T47D (cell line): Measurements from ENCODE around the gene ACSS1.

ENCODE experiments used
- DNase-seq, 2 experiments: peaks; one replicate each; pipeline versions ENCODE4 v3.0.0 to v3.0.0-alpha.2; 2011 to 2012; ENCODE audit warnings: low read depth in 1 of 2, low spot score in 1 of 2
- JUND ChIP-seq: IDR thresholded peaks from 2 replicates; pipeline ENCODE4 v1.6.1; 2012; ENCODE audit warnings: low read depth
- in situ Hi-C: cut with HindIII; loops from 2 replicates; pipeline ENCODE4 v1.10.0; 2016; ENCODE audit warnings: low sequenced_read_pairs, low pct_unique_long_range_greater_than_20kb

ACSS1 gene

DNA sequence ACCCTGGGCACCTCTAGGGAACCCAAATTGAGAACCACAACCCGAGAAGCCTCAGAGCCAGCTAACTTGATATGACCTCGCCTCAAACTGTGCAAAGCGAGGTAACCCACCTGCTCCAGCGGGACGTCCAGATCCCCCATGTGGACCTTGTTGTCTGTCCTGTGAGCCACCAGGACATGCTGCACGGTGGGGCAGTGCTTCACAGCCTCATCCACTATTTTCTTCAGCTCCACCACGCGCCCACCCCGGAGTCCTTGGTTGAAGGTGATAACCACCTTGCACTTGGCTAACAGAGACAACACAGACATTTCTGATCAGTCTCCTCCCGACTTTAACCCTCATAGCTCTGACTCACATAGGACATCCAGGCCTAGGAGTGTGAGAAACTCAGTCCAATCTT lies 34.6 kb downstream of the ACSS1 start:
- no peak for TF ChIP-seq JUND
- in situ Hi-C loops: no loop called here
- DNase-seq: no peak

DNA sequence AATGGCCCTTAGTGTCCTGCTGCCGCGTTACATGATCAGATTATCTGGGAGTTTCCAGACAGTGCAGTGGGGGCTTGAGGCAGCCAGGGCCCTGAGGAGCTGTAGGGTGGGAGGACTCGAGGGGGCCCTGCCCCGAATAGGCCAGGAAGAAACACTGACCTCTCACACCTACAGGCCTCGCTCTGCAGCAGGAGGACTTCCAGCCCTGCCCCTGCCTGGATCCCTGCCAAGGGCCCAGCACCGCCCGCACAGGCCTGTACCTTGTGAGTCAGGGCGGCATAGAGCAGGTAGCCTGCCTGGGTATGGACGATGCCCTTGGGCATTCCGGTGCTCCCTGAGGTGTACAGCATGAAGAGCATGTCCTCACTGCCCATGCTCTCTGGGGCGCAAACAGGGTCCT lies 35.3 kb downstream of the ACSS1 start:
- DNase-seq: no peak
- in situ Hi-C loops: no loop called here
- no peak for TF ChIP-seq JUND

DNA sequence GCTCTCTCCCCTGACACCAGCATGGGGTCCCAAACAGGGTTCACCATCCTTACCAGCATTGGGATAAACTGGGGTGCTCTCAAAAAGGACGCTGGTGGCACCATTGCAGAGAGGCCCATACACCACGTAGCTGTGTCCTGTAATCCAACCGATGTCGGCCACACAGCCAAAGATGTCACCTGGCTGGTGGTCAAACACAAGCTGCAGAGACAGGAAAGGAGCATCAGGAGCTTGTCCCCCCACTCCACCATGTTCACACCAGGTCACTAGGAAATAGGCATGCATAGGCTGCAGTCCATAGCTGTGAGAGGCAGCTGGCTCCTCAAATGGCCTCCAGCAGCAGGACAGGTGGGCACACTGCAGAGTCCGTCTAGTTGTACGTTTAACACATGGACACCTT lies 36.6 kb downstream of the ACSS1 start:
- no peak for DNase-seq
- no peak for TF ChIP-seq JUND
- in situ Hi-C loops: no loop called here

DNA sequence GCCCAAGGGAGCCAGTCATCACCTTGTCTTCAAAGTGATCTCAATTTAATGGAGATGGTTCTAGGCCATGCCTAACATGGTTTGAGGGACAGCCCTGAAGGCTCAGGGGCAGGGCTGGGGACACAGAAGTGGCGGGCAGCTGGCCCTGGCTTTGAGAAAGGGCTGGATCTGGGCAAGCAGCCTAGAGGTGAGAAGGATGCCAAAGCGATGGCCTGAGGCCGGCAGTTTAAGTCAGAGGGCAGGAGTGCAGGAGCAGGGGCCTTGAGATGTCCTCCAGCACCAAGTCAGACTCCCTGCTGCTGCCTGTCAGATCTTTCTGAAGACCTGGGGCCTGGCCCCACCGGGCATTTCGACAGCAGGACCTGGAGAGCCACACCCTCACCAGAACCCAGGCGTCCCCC lies 37.0 kb downstream of the ACSS1 start:
- in situ Hi-C loops: no loop called here
- no peak for DNase-seq
- TF ChIP-seq JUND: no peak

DNA sequence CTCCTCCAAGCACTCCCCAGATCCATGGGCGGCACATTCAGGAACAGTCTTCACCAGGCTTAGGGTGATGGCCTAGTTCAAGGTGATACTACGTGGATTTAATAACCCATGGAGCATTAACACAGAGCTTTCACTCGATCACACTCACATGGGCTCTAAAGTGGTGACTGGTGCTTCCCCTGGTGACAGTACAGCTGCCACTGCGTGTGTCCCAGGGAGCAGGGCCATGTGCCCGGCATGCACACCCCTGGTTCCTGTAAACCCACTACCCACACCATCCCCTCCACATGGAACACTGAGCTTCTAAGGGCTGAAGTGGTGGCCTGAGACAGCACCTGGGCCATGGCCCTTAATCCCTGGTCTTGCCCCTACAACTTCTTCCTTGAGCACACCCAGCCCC lies 37.6 kb downstream of the ACSS1 start:
- DNase-seq: no peak
- in situ Hi-C loops: no loop called here
- no peak for TF ChIP-seq JUND

DNA sequence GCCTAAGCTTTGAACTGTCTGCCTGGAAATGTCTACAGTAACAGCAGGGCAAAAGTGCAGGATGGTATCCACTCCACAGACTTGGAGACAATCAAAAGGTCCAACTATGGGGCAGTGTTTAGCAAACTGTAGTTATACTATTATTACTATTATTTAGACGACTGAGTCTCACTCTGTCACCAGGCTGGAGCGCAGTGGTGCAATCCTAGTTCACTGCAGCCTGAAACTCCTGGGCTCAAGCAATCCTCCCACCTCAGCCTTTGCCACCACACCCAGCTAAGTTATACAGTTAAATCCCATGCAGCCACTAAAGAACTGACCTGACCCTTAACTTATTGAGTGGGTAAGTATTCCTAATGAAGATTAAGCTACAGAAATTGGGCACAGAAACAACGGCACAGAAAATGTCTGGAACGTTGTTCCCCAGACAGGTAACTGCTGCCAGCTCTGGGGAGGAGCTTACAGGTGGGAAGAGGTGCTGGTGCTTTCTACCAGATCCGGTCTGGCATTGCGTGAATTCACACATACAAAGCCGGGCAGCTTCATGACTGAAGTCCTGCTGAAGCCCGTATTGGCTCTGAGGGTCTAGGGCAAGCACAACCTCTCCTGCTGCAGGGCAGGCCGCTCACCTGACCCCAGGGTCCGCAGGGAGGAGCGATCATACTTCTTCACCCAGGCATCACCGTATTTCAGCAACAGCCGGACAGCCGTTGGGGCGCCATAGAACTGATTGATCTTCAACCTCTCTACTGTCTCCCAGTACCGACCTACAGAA lies 38.4 kb downstream of the ACSS1 start:
- in situ Hi-C loops: no loop called here
- no peak for TF ChIP-seq JUND
- no peak for DNase-seq

DNA sequence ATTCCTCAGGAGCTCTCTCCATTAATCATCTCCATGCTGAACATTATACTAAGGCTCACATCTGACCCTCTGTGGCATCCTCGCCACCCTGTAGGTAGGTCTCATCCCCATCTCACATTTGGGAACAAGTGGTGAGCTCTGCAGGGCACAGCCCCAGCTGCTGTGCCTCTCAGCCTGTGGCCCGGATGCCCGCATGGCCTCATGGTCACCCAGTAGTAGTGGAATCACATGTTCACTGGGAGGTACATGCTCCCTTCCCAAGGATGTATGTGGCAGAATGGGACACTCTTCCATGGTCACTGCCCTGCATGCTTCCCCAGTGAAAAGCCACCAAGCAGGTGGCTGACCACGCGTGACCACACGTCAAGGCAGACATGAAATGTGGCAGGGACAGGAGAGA lies 39.1 kb downstream of the ACSS1 start:
- in situ Hi-C loops: no loop called here
- no peak for DNase-seq
- TF ChIP-seq JUND: no peak

DNA sequence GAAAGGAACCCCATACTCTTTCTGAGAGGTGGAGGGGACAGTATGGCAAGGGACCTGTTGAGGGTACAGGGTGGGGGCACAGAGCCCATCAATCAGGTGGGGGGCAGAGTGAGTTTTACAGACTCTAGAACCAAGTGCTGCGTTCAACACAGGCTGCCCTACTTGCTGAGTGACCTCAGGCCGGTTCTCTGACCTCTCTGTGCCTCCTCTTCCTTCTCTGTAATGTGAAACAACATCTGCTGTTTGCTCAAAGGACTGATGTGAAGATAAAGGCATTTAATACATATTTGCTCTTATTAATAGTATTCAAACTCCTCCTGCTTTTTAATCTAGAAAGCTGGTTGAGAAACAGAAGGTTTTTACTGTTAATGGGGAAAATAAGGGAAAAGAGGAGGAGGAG lies 39.5 kb downstream of the ACSS1 start:
- in situ Hi-C loops: no loop called here
- TF ChIP-seq JUND: no peak
- DNase-seq: peak in 1 of 2 experiments; percentile 58

DNA sequence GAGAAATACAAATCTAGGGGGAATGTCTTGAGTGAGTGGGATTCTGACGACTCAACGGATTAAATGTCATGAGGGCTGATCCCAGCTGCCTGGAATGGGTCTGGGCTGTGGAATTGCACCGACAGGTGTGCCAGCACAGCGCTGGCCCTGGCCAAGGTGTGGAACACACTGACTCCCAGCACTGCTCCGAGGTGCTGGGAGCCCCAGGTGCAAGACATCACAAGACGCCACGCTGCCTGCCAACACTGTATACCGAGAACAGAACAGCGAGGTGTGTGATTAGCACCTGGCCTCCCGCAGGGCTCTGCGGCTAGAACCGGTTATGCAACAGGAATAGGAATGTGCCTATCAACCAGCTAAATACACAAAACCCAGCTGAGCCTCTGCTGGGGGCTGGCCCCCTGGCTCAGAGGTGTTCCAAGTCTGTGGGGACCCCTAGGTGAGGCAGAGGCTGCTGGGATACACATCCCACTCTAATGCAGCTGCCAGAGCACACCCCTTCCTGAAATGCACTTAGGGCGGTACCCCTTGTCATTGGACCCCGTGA lies 40.6 kb downstream of the ACSS1 start:
- DNase-seq: peak; percentile 50 to 92
- no peak for TF ChIP-seq JUND
- in situ Hi-C loops: no loop called here

DNA sequence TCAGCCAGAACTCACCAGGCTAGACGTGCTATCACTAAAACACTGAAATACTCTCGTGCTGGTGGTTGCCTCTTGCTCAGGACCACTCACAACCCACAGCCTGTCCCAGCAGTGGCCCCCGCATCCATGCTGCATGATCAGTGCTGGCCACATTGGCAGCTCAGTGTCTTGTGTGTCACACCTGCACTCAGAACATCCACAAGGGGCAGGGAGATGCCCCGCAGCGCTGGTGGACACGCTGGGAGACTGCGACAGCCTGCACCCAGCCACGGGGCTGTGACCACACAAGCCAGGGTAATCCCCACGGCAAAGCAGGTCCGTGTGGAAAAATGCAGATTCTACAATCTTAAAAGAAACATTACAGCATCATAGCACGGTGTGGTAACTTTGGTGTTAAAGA lies 41.5 kb downstream of the ACSS1 start:
- no peak for TF ChIP-seq JUND
- in situ Hi-C loops: no loop called here
- DNase-seq: no peak

DNA sequence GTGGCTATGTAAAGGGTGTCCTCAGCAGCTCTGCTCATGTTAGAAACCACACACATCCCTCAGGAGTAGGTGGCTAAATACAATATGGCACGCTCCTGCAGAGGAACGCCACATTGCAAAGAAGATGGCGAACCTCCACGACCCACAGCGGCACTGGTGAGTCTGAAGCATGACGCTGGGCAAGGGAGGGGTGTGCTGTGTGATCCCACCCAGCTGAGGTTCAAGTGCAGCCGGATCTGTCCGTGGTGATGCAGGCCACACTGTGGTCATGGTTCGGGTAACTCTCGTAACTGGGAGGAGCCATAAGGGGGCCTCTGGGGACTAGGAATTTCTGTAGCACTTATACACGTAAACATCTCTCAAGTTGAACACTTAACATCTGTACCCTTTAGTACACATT lies 42.0 kb downstream of the ACSS1 start:
- TF ChIP-seq JUND: no peak
- in situ Hi-C loops: no loop called here
- no peak for DNase-seq

DNA sequence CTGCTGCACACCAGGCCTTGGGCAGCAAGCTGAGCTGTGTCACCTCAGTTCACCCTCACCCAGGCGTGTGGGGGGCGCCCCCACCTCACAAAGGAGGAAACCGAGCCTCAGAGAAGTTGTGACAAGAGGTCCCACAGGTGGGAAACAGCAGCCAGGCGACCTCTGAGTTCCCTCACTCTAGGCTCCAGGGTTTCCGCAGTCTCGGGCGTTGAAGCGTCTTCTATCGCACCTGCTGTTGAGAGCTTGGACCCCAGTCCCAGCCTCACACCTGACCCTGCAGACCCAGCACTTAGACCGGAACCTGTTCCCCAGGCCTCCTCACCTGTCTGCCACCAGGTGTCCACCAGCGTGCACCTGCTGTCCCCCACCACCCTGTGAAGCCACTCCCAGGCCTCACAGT lies 43.1 kb downstream of the ACSS1 start:
- no peak for TF ChIP-seq JUND
- in situ Hi-C loops: no loop called here
- DNase-seq: no peak

DNA sequence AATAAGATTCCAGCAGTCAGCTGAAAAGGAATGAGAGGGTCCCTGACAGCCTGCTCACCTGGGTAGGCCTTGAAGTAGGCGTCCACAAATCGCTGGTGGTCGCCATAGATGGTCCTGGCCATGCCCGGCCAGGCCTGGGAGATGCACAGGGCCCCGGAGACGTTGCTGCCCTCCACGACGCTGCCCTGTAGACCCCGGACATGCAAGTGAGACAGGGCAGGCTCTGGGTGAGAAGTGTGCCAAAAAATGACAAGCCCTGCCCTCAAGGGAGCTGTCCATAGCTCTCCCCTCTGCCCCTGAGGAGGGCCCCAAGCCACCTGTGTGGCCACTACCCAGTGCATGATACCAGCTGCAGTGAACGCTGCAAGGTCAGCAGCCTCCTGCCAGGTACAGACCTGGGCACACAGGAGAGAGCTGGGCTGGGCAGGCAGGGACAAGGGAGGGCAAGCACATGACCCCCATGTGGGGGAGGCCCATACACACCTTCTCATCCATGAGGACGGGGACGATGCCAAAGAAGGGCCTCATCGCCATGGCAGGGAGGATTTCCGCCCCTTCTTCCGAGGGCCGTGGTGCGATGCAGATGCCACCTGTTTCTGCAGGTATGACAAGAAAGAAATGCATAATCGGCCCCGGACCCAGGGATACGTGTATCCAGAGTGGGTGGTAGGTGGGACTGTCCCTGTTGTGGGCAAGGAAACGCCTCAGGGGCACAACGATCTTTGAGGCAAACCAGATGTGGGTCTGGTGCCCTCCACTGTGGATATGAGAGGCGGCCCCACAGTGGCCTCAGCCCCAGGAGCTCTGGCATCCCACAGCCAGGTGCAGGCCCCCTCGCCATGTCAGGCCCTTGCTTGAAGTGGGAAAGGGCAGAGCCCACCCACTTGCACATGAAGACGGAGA lies 44.2 kb downstream of the ACSS1 start:
- in situ Hi-C loops: no loop called here
- TF ChIP-seq JUND: no peak

More for the DNA sequence above, 44.2 kb downstream of the ACSS1 start:
- DNase-seq: no peak
